SK-N-SH treated with all-trans-retinoic acid at 6 μM for 48 hours (cell line): ENCODE measurements around the gene PRR35.

Source experiments
- BACH2 ChIP-seq: fragments of 250-450 bp; sonication (Bioruptor Pico); IDR thresholded peaks from 2 replicates; pipeline ENCODE4 v1.9.0; 2021; ENCODE audit warnings: mild to moderate bottlenecking, borderline replicate concordance
- ESRRG ChIP-seq: fragments of 250-450 bp; sonication (Bioruptor Pico); IDR thresholded peaks from 2 replicates; pipeline ENCODE4 v1.6.1; 2021; ENCODE audit warnings: mild to moderate bottlenecking
- GLIS3 ChIP-seq: fragments of 250-450 bp; sonication (Bioruptor Pico); IDR thresholded peaks from 2 replicates; pipeline ENCODE4 v1.5.0; 2020; ENCODE audit warnings: mild to moderate bottlenecking, moderate library complexity
- PPARA ChIP-seq: fragments of 250-450 bp; sonication (Bioruptor Pico); IDR thresholded peaks from 2 replicates; pipeline ENCODE4 v1.5.0; 2020; ENCODE audit warnings: mild to moderate bottlenecking, borderline replicate concordance
- ZC3H10 ChIP-seq: fragments of 250-450 bp; sonication (Bioruptor Pico); IDR thresholded peaks from 2 replicates; pipeline ENCODE4 v1.5.1; 2021; ENCODE audit warnings: mild to moderate bottlenecking, moderate library complexity

DNA sequence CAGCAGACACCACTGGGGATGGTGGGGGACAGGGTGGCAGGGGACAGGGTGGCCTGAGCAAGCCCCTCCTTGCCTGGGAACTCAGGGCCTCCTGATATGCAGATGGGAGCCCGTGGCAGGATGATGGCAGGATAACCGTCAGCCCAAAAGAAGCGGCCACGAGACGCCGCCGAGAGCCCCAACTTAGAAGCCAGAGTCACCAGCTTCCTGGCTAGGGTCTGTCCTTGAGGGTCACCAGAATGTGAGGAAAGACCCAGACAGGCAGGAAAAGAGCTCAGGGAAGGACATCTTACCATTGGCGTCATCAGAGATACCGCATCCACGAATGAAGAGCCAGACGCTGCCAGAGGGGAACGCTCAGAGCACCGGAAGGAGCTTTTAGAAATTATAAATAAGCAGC, 49.1 kb downstream of the PRR35 start:
- TF ChIP-seq ESRRG (CRISPR knock-in tag) (no peak), GLIS3 (CRISPR knock-in tag) (no peak), ZC3H10 (CRISPR knock-in tag) (no peak), PPARA (CRISPR knock-in tag) (no peak), BACH2 (no peak)
